Effector memory CD4-positive, alpha-beta T cell (primary cell): ENCODE data around the gene CYP46A1.

Experiments used
- DNase-seq, 3 donors: peaks; one replicate each; pipeline ENCODE4 v3.0.0-alpha.2; 2020
- H3K27ac ChIP-seq: 2 replicates; pipeline ENCODE4 v1.7.0; 2013; ENCODE audit warnings: mild to moderate bottlenecking, low read length, moderate library complexity; ENCODE audit not compliant: insufficient read depth, poor library complexity, severe bottlenecking
- H3K27me3 ChIP-seq: replicated peaks from 2 replicates; pipeline ENCODE4 v1.7.0; 2013; ENCODE audit warnings: mild to moderate bottlenecking, low read length; ENCODE audit not compliant: insufficient read depth, control insufficient read depth, poor library complexity, severe bottlenecking
- H3K36me3 ChIP-seq: 2 replicates; pipeline ENCODE4 v1.7.0; 2013; ENCODE audit warnings: mild to moderate bottlenecking, low read length, moderate library complexity; ENCODE audit not compliant: control insufficient read depth, insufficient read depth
- H3K4me1 ChIP-seq: 2 replicates; pipeline ENCODE4 v1.7.0; 2013; ENCODE audit warnings: low read length, mild to moderate bottlenecking; ENCODE audit not compliant: control insufficient read depth, insufficient read depth, poor library complexity, severe bottlenecking
- H3K4me3 ChIP-seq: 2 replicates; pipeline ENCODE4 v1.7.0; 2013; ENCODE audit warnings: low read length, low read depth, mild to moderate bottlenecking; ENCODE audit not compliant: insufficient read depth, poor library complexity, severe bottlenecking
- H3K9me3 ChIP-seq: 2 replicates; pipeline ENCODE4 v1.7.0; 2013; ENCODE audit warnings: mild to moderate bottlenecking, low read length, moderate library complexity; ENCODE audit not compliant: control insufficient read depth

CYP46A1 gene

DNA sequence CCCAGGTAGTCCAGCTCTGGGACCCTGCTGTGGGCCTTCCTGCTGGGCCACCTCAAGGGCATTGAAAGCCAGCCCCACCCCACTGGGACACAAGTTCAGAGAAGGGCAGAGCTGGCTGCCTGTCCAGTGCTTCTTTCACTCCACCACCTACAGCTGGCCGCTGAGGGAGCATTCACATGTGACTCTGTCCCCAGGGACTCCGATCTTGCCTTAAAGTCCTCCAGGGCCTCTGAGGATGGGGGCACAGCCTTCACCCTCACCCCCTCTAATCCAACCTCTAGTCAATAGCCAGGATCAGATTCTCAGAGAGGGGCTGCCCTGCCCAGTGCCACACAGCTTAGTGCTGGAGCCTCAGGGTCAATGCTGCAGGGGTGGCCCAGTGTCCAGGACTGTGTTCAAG lies 5.0 kb upstream of the CYP46A1 start:
- Histone ChIP-seq H3K36me3 (no peaks in the 10 kb centered on the region), H3K27ac (no peak overlapping the region), H3K4me1 (peaks cover 20% of the 10 kb centered on the region), H3K27me3 (peaks cover 5% of the 10 kb centered on the region), H3K9me3 (peaks cover 4% of the 10 kb centered on the region), H3K4me3 (no peak overlapping the region)
- no peak for DNase-seq

DNA sequence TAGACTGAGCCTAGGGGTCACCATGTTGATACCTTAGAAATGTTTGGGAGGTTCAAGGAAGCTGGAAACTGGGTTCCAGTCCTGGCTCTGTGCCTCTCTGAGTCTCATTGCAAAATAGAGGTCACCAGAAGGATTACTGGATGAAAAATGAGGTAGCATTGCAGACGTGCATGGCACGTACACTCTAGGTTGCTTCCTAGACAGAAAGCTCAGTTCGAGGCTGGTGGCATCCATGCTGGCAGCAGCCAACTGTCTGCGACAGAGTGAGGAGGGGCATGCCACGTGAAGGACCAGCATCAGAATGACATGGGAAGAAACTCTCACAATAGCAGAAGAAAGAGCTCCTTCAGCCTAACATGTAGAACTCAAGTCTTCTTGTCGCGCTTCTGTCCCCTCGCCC lies 4.6 kb upstream of the CYP46A1 start:
- Histone ChIP-seq H3K27me3 (peaks cover under 1% of the 10 kb centered on the region), H3K9me3 (peaks cover 4% of the 10 kb centered on the region), H3K36me3 (no peaks in the 10 kb centered on the region), H3K4me1 (peaks cover 21% of the 10 kb centered on the region), H3K4me3 (no peak overlapping the region), H3K27ac (no peak overlapping the region)
- no peak for DNase-seq

GRCh38 chr14:99679996-99680395 lies 4.1 kb upstream of the CYP46A1 start:
- no peaks in the 10 kb centered on the region for H3K36me3 ChIP-seq
- no peak overlapping the region for H3K27ac ChIP-seq
- H3K9me3 ChIP-seq, result peaks cover 4% of the 10 kb centered on the region
- H3K27me3 ChIP-seq, result no peaks in the 10 kb centered on the region
- H3K4me1 ChIP-seq, result peaks cover 24% of the 10 kb centered on the region
- no peak for DNase-seq
- no peak overlapping the region for H3K4me3 ChIP-seq

DNA sequence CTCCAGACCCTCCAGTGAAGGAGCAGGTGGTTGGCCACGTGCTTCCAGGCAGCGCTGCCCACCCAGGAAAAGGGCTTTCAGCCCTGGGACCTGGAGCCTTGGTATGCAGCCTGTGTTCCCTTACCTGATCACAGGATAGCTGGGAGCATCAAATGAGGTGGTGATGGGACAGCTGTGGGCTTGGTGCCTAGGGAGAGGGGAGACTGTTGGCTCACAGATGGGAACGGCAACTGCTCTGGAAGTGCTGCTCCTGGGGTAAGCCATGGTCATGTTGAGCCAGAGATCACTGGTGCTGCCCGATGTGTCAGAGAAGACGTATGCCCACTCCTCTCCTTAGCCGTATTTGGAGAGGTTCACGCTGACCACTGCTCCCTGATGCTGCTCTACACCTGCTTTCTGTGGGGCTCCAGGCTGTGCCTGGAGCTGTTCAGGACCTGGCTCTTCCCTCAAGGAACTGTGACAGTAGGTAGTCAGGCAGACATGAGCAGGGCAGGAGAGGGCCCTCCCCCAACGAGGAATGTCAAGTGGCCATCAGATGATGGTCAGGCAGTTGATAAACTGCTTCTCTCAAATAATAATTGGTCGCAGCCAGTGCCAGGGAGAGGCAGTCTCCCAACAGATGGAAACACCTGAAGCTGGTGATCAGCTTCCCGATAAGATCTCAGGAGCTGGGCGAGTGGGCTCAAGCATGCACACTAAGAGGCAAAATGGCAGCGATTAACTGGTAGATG lies 2.8 kb upstream of the CYP46A1 start:
- Histone ChIP-seq H3K27ac (no peak overlapping the region), H3K9me3 (peaks cover 4% of the 10 kb centered on the region), H3K27me3 (no peaks in the 10 kb centered on the region), H3K4me3 (no peak overlapping the region), H3K4me1 (peaks cover 22% of the 10 kb centered on the region), H3K36me3 (no peaks in the 10 kb centered on the region)
- no peak for DNase-seq

DNA sequence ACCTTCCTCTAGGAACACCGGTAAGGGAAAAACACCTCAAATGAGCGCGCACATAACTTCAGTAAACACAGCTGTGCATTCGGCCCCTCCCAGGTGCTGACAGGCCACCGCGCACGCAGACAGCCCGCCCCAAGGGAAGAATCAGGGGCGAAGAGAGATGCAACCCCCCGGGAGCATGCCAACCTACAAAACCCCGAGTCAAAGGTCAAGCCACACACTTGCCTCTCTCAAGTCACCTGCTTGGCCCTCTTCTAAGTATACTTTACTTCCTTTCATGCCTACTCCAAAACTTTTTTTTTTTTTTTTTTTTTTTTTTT lies 2.3 kb upstream of the CYP46A1 start:
- Histone ChIP-seq H3K36me3 (no peaks in the 10 kb centered on the region), H3K27ac (no peak overlapping the region), H3K27me3 (no peaks in the 10 kb centered on the region), H3K9me3 (peaks cover 4% of the 10 kb centered on the region), H3K4me3 (no peak overlapping the region), H3K4me1 (peaks cover 16% of the 10 kb centered on the region)
- DNase-seq, result no peak

- Histone ChIP-seq H3K36me3 (no peaks in the 10 kb centered on the region), H3K9me3 (peaks cover 2% of the 10 kb centered on the region), H3K27me3 (peaks cover under 1% of the 10 kb centered on the region), H3K4me3 (peak overlapping the region; percentile 99), H3K27ac (peak overlapping the region; percentile 76), H3K4me1 (peaks cover 11% of the 10 kb centered on the region)
- peak; percentile 59 to 70 (median 60) for DNase-seq
Observed at GRCh38 chr14:99682809-99683618, 1.1 kb upstream of the CYP46A1 start.

- DNase-seq, result no peak
- Histone ChIP-seq H3K27me3 (peaks cover 4% of the 10 kb centered on the region), H3K9me3 (no peaks in the 10 kb centered on the region), H3K36me3 (no peaks in the 10 kb centered on the region), H3K27ac (peak overlapping the region; percentile 13), H3K4me3 (peak overlapping the region; percentile 53), H3K4me1 (peaks cover 11% of the 10 kb centered on the region)
Observed at GRCh38 chr14:99684410-99684934, 374 bp downstream of the CYP46A1 start.

DNA sequence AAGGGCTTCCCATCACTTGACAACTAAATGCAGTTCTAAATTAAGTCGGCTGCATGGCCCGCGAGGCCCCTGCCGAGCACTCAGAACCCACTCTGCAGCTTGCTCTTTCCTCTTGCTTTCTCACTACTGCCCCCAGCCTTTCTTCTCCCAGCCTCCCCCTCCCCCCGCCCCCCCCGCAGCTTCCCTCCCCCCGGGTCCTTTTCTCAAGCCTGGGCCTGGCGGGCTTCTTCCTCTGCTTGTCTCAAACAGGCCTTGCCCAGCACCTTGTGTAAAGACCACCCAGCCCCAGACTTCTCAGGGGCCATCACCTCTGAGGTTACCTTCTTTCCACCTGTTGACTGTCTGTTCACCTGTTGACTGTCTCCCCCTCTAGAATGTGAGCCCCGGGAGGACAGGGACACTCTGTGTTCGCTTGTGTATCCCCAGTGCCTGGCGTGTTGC lies 1.1 kb downstream of the CYP46A1 start:
- no peak for DNase-seq
- no peaks in the 10 kb centered on the region for H3K9me3 ChIP-seq
- peaks cover 11% of the 10 kb centered on the region for H3K4me1 ChIP-seq
- peaks cover 4% of the 10 kb centered on the region for H3K27me3 ChIP-seq
- H3K27ac ChIP-seq, result no peak overlapping the region
- no peak overlapping the region for H3K4me3 ChIP-seq
- H3K36me3 ChIP-seq, result no peaks in the 10 kb centered on the region

DNA sequence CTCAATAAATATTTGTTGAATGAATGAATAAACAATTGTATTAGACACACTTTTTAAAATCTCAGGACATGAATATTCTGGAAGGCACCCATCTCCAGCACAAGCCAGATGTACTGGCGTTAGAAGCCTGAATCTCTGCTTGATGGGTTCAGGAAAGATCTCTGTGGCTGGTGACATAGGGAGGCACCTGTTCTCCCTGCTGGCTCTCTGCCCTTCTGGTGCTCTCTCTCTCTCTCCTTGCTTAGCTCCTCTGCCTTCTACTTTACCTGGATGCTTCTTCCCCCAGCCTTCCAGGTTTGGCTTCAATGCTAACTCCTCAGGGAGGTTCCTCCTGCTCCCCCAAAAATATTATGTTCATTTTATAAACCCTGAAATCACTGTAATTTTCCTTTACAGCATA lies 1.5 kb downstream of the CYP46A1 start:
- Histone ChIP-seq H3K36me3 (no peaks in the 10 kb centered on the region), H3K4me1 (peaks cover 11% of the 10 kb centered on the region), H3K9me3 (no peaks in the 10 kb centered on the region), H3K27me3 (peaks cover 4% of the 10 kb centered on the region), H3K27ac (no peak overlapping the region), H3K4me3 (no peak overlapping the region)
- DNase-seq, result no peak
